CD14-positive monocyte (primary cell): ENCODE measurements around the gene RUNX2. TPM values are rescaled to one million over a fixed set of nuclear protein-coding genes. Genes with fewer than 3 reads are reported as not detected.

ENCODE experiments used
- DNase-seq, 3 donors: peaks; one replicate each; pipeline ENCODE4 v3.0.0-alpha.2; 2011 to 2022
- H2AFZ ChIP-seq: 2 replicates; pipeline ENCODE4 v1.6.0; 2012; ENCODE audit warnings: mild to moderate bottlenecking, low read depth, low read length, inconsistent platforms; ENCODE audit not compliant: insufficient read depth, poor library complexity, severe bottlenecking
- H3K27ac ChIP-seq, 2 donors: 1 replicate in 1 of 2; 2 replicates in 1 of 2; pipeline ENCODE4 v1.5.1; 2012 to 2013; ENCODE audit warnings: low read length in 2 of 2, control low read depth in 1 of 2, inconsistent platforms in 1 of 2, low read depth in 1 of 2, mild to moderate bottlenecking in 1 of 2
- H3K27me3 ChIP-seq, 2 donors: one replicate each; pipeline versions ENCODE4 v1.6.0 to v1.6.1; 2011 to 2013; ENCODE audit warnings: low read length in 2 of 2; ENCODE audit not compliant: control insufficient read depth in 2 of 2, insufficient read depth in 2 of 2
- H3K36me3 ChIP-seq, 2 donors: replicated peaks in 1 of 2; 1 replicate in 1 of 2; 2 replicates in 1 of 2; pipeline versions ENCODE4 v1.5.1 to v1.6.1; 2012 to 2013; ENCODE audit warnings: low read length in 2 of 2, control low read depth in 1 of 2, inconsistent platforms in 1 of 2, mild to moderate bottlenecking in 1 of 2; ENCODE audit not compliant: insufficient read depth in 2 of 2, control insufficient read depth in 1 of 2
- H3K4me1 ChIP-seq, 2 donors: 1 replicate in 1 of 2; 2 replicates in 1 of 2; pipeline versions ENCODE4 v1.5.1 to v1.6.1; 2012 to 2013; ENCODE audit warnings: low read length in 2 of 2, control low read depth in 1 of 2, inconsistent platforms in 1 of 2, mild to moderate bottlenecking in 1 of 2, moderate library complexity in 1 of 2; ENCODE audit not compliant: insufficient read depth in 2 of 2, control insufficient read depth in 1 of 2
- H3K4me2 ChIP-seq: replicated peaks from 2 replicates; pipeline ENCODE3; 2012; ENCODE audit warnings: low read length, moderate library complexity, mild to moderate bottlenecking; ENCODE audit not compliant: poor library complexity, severe bottlenecking; ENCODE audit errors: extremely low read depth
- H3K4me3 ChIP-seq, 3 experiments: fragments of 200-600 bp in 1 of 3; sonication (generic) in 1 of 3; replicated peaks in 1 of 3; 1 replicate in 2 of 3; 2 replicates in 1 of 3; pipeline ENCODE4 v1.5.1; 2011 to 2013; ENCODE audit warnings: low read length in 3 of 3, mild to moderate bottlenecking in 3 of 3, control low read depth in 2 of 3, low read depth in 2 of 3, inconsistent platforms in 1 of 3, moderate library complexity in 1 of 3
- H3K79me2 ChIP-seq: 2 replicates; pipeline ENCODE4 v1.6.0; 2012; ENCODE audit warnings: mild to moderate bottlenecking, control low read depth, inconsistent platforms, low read length, moderate library complexity; ENCODE audit not compliant: insufficient read depth
- H3K9ac ChIP-seq: 2 replicates; pipeline ENCODE4 v1.6.0; 2017; ENCODE audit warnings: low read length, mild to moderate bottlenecking; ENCODE audit not compliant: insufficient read depth, poor library complexity, severe bottlenecking
- H3K9me3 ChIP-seq, 2 donors: replicated peaks in 1 of 2; 1 replicate in 1 of 2; 2 replicates in 1 of 2; pipeline versions ENCODE4 v1.5.1 to v1.6.1; 2012 to 2013; ENCODE audit warnings: low read length in 2 of 2, control low read depth in 1 of 2; ENCODE audit not compliant: control insufficient read depth in 1 of 2, insufficient read depth in 1 of 2
- H4K20me1 ChIP-seq: 2 replicates; pipeline ENCODE4 v1.6.0; 2012; ENCODE audit warnings: mild to moderate bottlenecking, low read length, control low read depth, moderate library complexity; ENCODE audit not compliant: insufficient read depth
- H3K27ac Mint-ChIP-seq, 7 donors: one replicate each; pipeline ENCODE4 v1.8.0; 2020; ENCODE audit warnings: mild to moderate bottlenecking in 7 of 7, mixed read lengths in 7 of 7, moderate library complexity in 6 of 7, inconsistent platforms in 2 of 7
- H3K27me3 Mint-ChIP-seq, 3 donors: one replicate each; pipeline ENCODE4 v1.8.0; 2021 to 2022; ENCODE audit warnings: low read depth in 3 of 3, mild to moderate bottlenecking in 3 of 3, mixed read lengths in 3 of 3, moderate library complexity in 3 of 3, inconsistent platforms in 1 of 3
- H3K36me3 Mint-ChIP-seq, 2 donors: one replicate each; pipeline ENCODE4 v1.8.0; 2020; ENCODE audit warnings: mixed read lengths in 2 of 2, inconsistent platforms in 1 of 2, mild to moderate bottlenecking in 1 of 2
- H3K4me1 Mint-ChIP-seq: one replicate; pipeline ENCODE4 v1.8.0; 2020; ENCODE audit warnings: mild to moderate bottlenecking, mixed read lengths
- H3K4me3 Mint-ChIP-seq, 2 donors: one replicate each; pipeline ENCODE4 v1.8.0; 2020; ENCODE audit warnings: mild to moderate bottlenecking in 2 of 2, mixed read lengths in 2 of 2, moderate library complexity in 1 of 2
- H3K9me3 Mint-ChIP-seq, 7 donors: one replicate each; pipeline ENCODE4 v1.8.0; 2020 to 2022; ENCODE audit warnings: mixed read lengths in 7 of 7, mild to moderate bottlenecking in 6 of 7, moderate library complexity in 6 of 7, inconsistent platforms in 2 of 7
- CTCF ChIP-seq: fragments of 200-600 bp; IDR thresholded peaks from one replicate; pipeline ENCODE4 v1.8.0; 2022; ENCODE audit warnings: antibody characterized with exemption, mild to moderate bottlenecking
- WGBS: methylation state at CpG from one replicate; pipeline ENCODE4 v1.1.5; 2013; ENCODE audit warnings: missing lambda C conversion rate; ENCODE audit not compliant: insufficient coverage; 5-methylcytosine and 5-hydroxymethylcytosine counted together
- intact Hi-C, 2 donors: fragments of 100-400 bp; cut with micrococcal nuclease; formaldehyde crosslinking; loops; one replicate each; pipeline versions ENCODE4 v1.15.0 to v1.15.1; 2023
- polyA plus RNA-seq, 3 donors: library from polyadenylated mRNA; depleted of rRNA in 1 of 3; unstranded in 2 of 3; stranded (reverse) in 1 of 3; fragments of 300-500 nt in 2 of 3; fragments of >200 nt in 1 of 3; fragmentation: Illumina TruSeq in 2 of 3; gene quantifications; 1 replicate in 2 of 3; 2 replicates in 1 of 3; pipeline ENCODE4 v1.2.3, GENCODE V29; 2012 to 2021

The RUNX2 gene
- polyA plus RNA-seq, 3 donors: 1.3 to 5.0 (median 2.5) TPM

GRCh38 chr6:45387236-45387635 is 59.1 kb downstream of the RUNX2 start:
- H3K9me3 Mint-ChIP-seq: peaks cover 0 to 5% (median 0%) of the 10 kb centered on the region in 7 donors
- intact Hi-C loops: no loop called here
- Histone ChIP-seq H3K4me1 (no peaks in the 10 kb centered on the region), H2AFZ (no peak overlapping the region), H3K9ac (no peak overlapping the region), H3K27ac (no peak overlapping the region), H3K27me3 (no peaks in the 10 kb centered on the region), H3K36me3 (no peaks in the 10 kb centered on the region), H3K79me2 (no peaks in the 10 kb centered on the region), H3K4me3 (no peak overlapping the region), H3K9me3 (no peaks in the 10 kb centered on the region), H3K4me2 (no peak overlapping the region), H4K20me1 (no peaks in the 10 kb centered on the region)
- no peak for TF ChIP-seq CTCF
- H3K27ac Mint-ChIP-seq: no peak overlapping the region
- H3K4me3 Mint-ChIP-seq: no peak overlapping the region
- DNase-seq: no peak
- H3K4me1 Mint-ChIP-seq: peaks cover 1% of the 10 kb centered on the region
- WGBS: 97% methylated on average over 5 of the region's 5 CpGs
- no peaks in the 10 kb centered on the region for H3K36me3 Mint-ChIP-seq
- H3K27me3 Mint-ChIP-seq: peaks cover 0 to 2% (median 0%) of the 10 kb centered on the region in 3 donors

- no CpG with 5 or more reads among the region's 3 CpGs for WGBS
- peaks cover 0 to 2% (median 0%) of the 10 kb centered on the region in 3 donors for H3K27me3 Mint-ChIP-seq
Measured at GRCh38 chr6:45388328-45388727, 60.2 kb downstream of the RUNX2 start.

More at GRCh38 chr6:45388328-45388727, 60.2 kb downstream of the RUNX2 start:
- Histone ChIP-seq H3K4me2 (no peak overlapping the region), H3K4me1 (no peaks in the 10 kb centered on the region), H3K9me3 (no peaks in the 10 kb centered on the region), H3K9ac (no peak overlapping the region), H2AFZ (no peak overlapping the region), H3K27me3 (no peaks in the 10 kb centered on the region), H3K4me3 (no peak overlapping the region), H3K27ac (no peak overlapping the region), H4K20me1 (no peaks in the 10 kb centered on the region), H3K79me2 (no peaks in the 10 kb centered on the region), H3K36me3 (no peaks in the 10 kb centered on the region)
- H3K27ac Mint-ChIP-seq: no peak overlapping the region
- peaks cover 0 to 12% (median 4%) of the 10 kb centered on the region in 7 donors for H3K9me3 Mint-ChIP-seq
- TF ChIP-seq CTCF: no peak
- H3K36me3 Mint-ChIP-seq: no peaks in the 10 kb centered on the region
- intact Hi-C loops: no loop called here
- H3K4me3 Mint-ChIP-seq: no peak overlapping the region
- peaks cover 1% of the 10 kb centered on the region for H3K4me1 Mint-ChIP-seq
- no peak for DNase-seq
